ENCODE measurements around the gene TMPRSS2. TPM values are rescaled to one million over a fixed set of nuclear protein-coding genes. Genes with fewer than 3 reads are reported as not detected.
"Not testable (repeated sequence)": the region's sequence is repeated elsewhere in the genome, so short reads cannot be mapped to it uniquely, and the experiment has no call there.

The TMPRSS2 gene
- polyA plus RNA-seq, 1 donor, result 149 TPM

GRCh38 chr21:41418956-41419680, 88.8 kb downstream of the TMPRSS2 start:
- Histone ChIP-seq H3K36me3 (ENCODE audit: control insufficient read depth, insufficient read depth, low read length) (no peaks in the 10 kb centered on the region), H3K4me1 (ENCODE audit: control insufficient read depth, insufficient read depth, low read length) (no peaks in the 10 kb centered on the region), H3K27me3 (ENCODE audit: control insufficient read depth, insufficient read depth, low read length) (no peaks in the 10 kb centered on the region), H3K4me3 (ENCODE audit: low read length) (no peak overlapping the region), H3K9me3 (ENCODE audit: control insufficient read depth, low read depth, low read length) (no peaks in the 10 kb centered on the region), H3K27ac (ENCODE audit: low read length) (no peak overlapping the region)
- DNase-seq, result no peak
- WGBS (ENCODE audit: insufficient coverage, low lambda C conversion rate), result 100% methylated on average over 1 of the region's 11 CpGs

GRCh38 chr21:41418393-41418792, 89.6 kb downstream of the TMPRSS2 start:
- no peak overlapping the region for H3K27ac ChIP-seq (ENCODE audit: low read length)
- H3K27me3 ChIP-seq (ENCODE audit: control insufficient read depth, insufficient read depth, low read length), result no peaks in the 10 kb centered on the region
- H3K36me3 ChIP-seq (ENCODE audit: control insufficient read depth, insufficient read depth, low read length), result no peaks in the 10 kb centered on the region
- H3K4me1 ChIP-seq (ENCODE audit: control insufficient read depth, insufficient read depth, low read length), result no peaks in the 10 kb centered on the region
- no peak for DNase-seq
- H3K9me3 ChIP-seq (ENCODE audit: control insufficient read depth, low read depth, low read length), result no peaks in the 10 kb centered on the region
- no CpG with 5 or more reads among the region's 6 CpGs for WGBS (ENCODE audit: insufficient coverage, low lambda C conversion rate)
- H3K4me3 ChIP-seq (ENCODE audit: low read length), result no peak overlapping the region

- not testable (repeated sequence) for H3K36me3 ChIP-seq (ENCODE audit: control insufficient read depth, insufficient read depth, low read length); DNase-seq; H3K27me3 ChIP-seq (ENCODE audit: control insufficient read depth, insufficient read depth, low read length); H3K9me3 ChIP-seq (ENCODE audit: control insufficient read depth, low read depth, low read length); H3K4me1 ChIP-seq (ENCODE audit: control insufficient read depth, insufficient read depth, low read length); H3K4me3 ChIP-seq (ENCODE audit: low read length); H3K27ac ChIP-seq (ENCODE audit: low read length)
- 100% methylated on average over 1 of the region's 2 CpGs for WGBS (ENCODE audit: insufficient coverage, low lambda C conversion rate)
These were observed 90.5 kb downstream of the TMPRSS2 start for GRCh38 chr21:41417505-41417904.

Other genes starting within 250 kb of the TMPRSS2 start
- gene FAM3B, start 191.4 kb downstream of the TMPRSS2 start, polyA plus RNA-seq, result 7.4 TPM
- 2.7 TPM for gene MX2, start 146.1 kb downstream of the TMPRSS2 start, polyA plus RNA-seq
- gene MX1, start 81.9 kb downstream of the TMPRSS2 start, polyA plus RNA-seq, result 16.8 TPM

All from large intestine (tissue), 3 donors.